WTC11 (cell line): ENCODE data around the gene PHKA2. TPM values are rescaled to one million over a fixed set of nuclear protein-coding genes. Genes with fewer than 3 reads are reported as not detected.
A peak's percentile ranks its signal among the peaks of the same experiment; 100 is the strongest.

Source experiments
- ATAC-seq: fragments of 200-7000 bp; cut with Tn5 transposase; 2 replicates; pipeline ENCODE4 v1.10.0; 2021; ENCODE audit warnings: mild to moderate bottlenecking, moderate library complexity
- CTCF ChIA-PET: fragments of 300-600 bp; sonication (Branson Sonifier 250); formaldehyde crosslinking; loops from one replicate; lab custom pipeline; 2021; ENCODE audit warnings: antibody characterized with exemption; lab: Charles Lee
- POLR2A ChIA-PET: fragments of 350-600 bp; sonication (Branson Sonifier 250); formaldehyde crosslinking; loops from one replicate; lab custom pipeline; 2021; ENCODE audit warnings: antibody characterized with exemption; lab: Charles Lee
- DNase-seq: peaks from one replicate; pipeline ENCODE4 v3.0.0; 2021; ENCODE audit warnings: low spot score
- H3K27ac Mint-ChIP-seq: 2 replicates; pipeline ENCODE4 v1.8.0; 2021; ENCODE audit warnings: mixed read lengths
- H3K27me3 Mint-ChIP-seq: 2 replicates; pipeline ENCODE4 v1.8.0; 2021; ENCODE audit warnings: low read depth, mild to moderate bottlenecking, moderate library complexity, mixed read lengths
- H3K36me3 Mint-ChIP-seq: 2 replicates; pipeline ENCODE4 v1.8.0; 2021; ENCODE audit warnings: mixed read lengths
- H3K4me1 Mint-ChIP-seq: 2 replicates; pipeline ENCODE4 v1.8.0; 2022; ENCODE audit warnings: mixed read lengths
- H3K4me3 Mint-ChIP-seq: 2 replicates; pipeline ENCODE4 v1.8.0; 2021; ENCODE audit warnings: mild to moderate bottlenecking, moderate library complexity, mixed read lengths
- H3K9me3 Mint-ChIP-seq: 2 replicates; pipeline ENCODE4 v1.8.0; 2021; ENCODE audit warnings: mixed read lengths
- EMX1 ChIP-seq: fragments of 250-450 bp; sonication (Bioruptor Pico); IDR thresholded peaks from 2 replicates; pipeline ENCODE4 v1.8.0; 2021; ENCODE audit warnings: mild to moderate bottlenecking
- ERG ChIP-seq: fragments of 250-450 bp; sonication (Bioruptor Pico); IDR thresholded peaks from 2 replicates; pipeline ENCODE4 v1.8.0; 2021; ENCODE audit warnings: mild to moderate bottlenecking
- GTF2I ChIP-seq: fragments of 250-450 bp; sonication (Bioruptor Pico); conservative IDR thresholded peaks from 2 replicates; pipeline ENCODE4 v1.4.0; 2021; ENCODE audit warnings: mild to moderate bottlenecking
- MLX ChIP-seq: sonication (generic); formaldehyde crosslinking; IDR thresholded peaks from 2 replicates; pipeline ENCODE4 v1.8.1; 2023; ENCODE audit warnings: mild to moderate bottlenecking, missing genetic modification reagents, moderate library complexity
- NFE2L1 ChIP-seq: sonication (generic); formaldehyde crosslinking; IDR thresholded peaks from 2 replicates; pipeline ENCODE4 v1.8.1; 2023; ENCODE audit warnings: missing genetic modification reagents
- NR3C1 ChIP-seq: sonication (generic); formaldehyde crosslinking; conservative IDR thresholded peaks from 2 replicates; pipeline ENCODE4 v1.8.1; 2023; ENCODE audit warnings: low read depth, mild to moderate bottlenecking, missing genetic modification reagents
- RORB ChIP-seq: fragments of 250-450 bp; sonication (Bioruptor Pico); IDR thresholded peaks from 2 replicates; pipeline ENCODE4 v1.9.0; 2021; ENCODE audit warnings: mild to moderate bottlenecking
- STAT6 ChIP-seq: sonication (generic); formaldehyde crosslinking; conservative IDR thresholded peaks from 2 replicates; pipeline ENCODE4 v1.8.1; 2023; ENCODE audit warnings: mild to moderate bottlenecking, low read depth, missing genetic modification reagents, moderate library complexity
- TCF7 ChIP-seq: sonication (generic); formaldehyde crosslinking; IDR thresholded peaks from 2 replicates; pipeline ENCODE4 v1.8.0; 2022; ENCODE audit warnings: mild to moderate bottlenecking, low read depth, missing genetic modification reagents, moderate library complexity
- ZBTB43 ChIP-seq: sonication (generic); formaldehyde crosslinking; IDR thresholded peaks from 2 replicates; pipeline ENCODE4 v1.8.1; 2023; ENCODE audit warnings: mild to moderate bottlenecking, missing genetic modification reagents
- total RNA-seq: library from RNA; stranded (reverse); gene quantifications from 3 replicates; pipeline ENCODE4 v1.2.3, GENCODE V29; 2021
- TF ChIP-seq, protein P1 (sequence below): sonication (generic); formaldehyde crosslinking; IDR thresholded peaks from 2 replicates; pipeline ENCODE4 v1.8.1; 2023; ENCODE audit warnings: mild to moderate bottlenecking, missing genetic modification reagents

The PHKA2 gene
- total RNA-seq, 1 experiment from 2014 or later: 23.8 TPM

DNA sequence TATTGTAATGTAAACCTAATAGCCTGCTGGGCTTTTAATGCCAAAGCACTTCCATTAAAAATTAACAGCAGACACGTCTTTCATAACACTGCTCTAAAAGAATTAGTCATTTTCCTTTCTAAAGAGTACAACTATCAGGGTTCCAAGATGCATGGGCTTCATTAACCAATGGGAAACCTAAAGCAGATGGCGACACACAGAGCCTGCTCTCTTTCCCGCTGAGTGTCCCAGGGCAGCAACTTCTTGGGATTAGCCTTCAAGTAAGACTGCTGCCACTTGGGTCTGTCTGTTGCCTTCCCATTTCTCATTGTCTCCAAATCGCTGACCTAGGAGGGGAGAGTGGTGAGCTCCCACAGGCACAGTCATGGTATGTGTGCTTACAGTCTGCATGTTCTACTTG is 14.0 kb upstream of the PHKA2 start:
- H3K4me3 Mint-ChIP-seq: no peak overlapping the region
- no peaks in the 10 kb centered on the region for H3K36me3 Mint-ChIP-seq
- H3K27me3 Mint-ChIP-seq: no peaks in the 10 kb centered on the region
- ChIA-PET POLR2A (no interaction called here), CTCF (interaction anchor here (0.7 kb wide), 1 partner anchor 66 kb away, joined by 3 read pairs; no protein-coding TSS in a partner anchor)
- ATAC-seq: peak; percentile 83
- H3K27ac Mint-ChIP-seq: peak overlapping the region; percentile 79; the same call in 1 of the 2 replicates
- no peaks in the 10 kb centered on the region for H3K9me3 Mint-ChIP-seq
- peak; percentile 9 for DNase-seq
- no peak for TF ChIP-seq EMX1 (CRISPR knock-in tag)
- peaks cover 26% of the 10 kb centered on the region for H3K4me1 Mint-ChIP-seq

- no peaks in the 10 kb centered on the region for H3K27me3 Mint-ChIP-seq
- peaks cover 26% of the 10 kb centered on the region for H3K4me1 Mint-ChIP-seq
- no peak overlapping the region for H3K4me3 Mint-ChIP-seq
- ChIA-PET CTCF (interaction anchor here (0.5 kb wide), 1 partner anchor 41 kb away, joined by 3 read pairs; no protein-coding TSS in a partner anchor), POLR2A (no interaction called here)
- no peaks in the 10 kb centered on the region for H3K9me3 Mint-ChIP-seq
- no peaks in the 10 kb centered on the region for H3K36me3 Mint-ChIP-seq
- H3K27ac Mint-ChIP-seq: peak overlapping the region; percentile 53; the same call in 1 of the 2 replicates
- no peak for TF ChIP-seq TCF7 (CRISPR knock-in tag)
- TF ChIP-seq ZBTB43 (CRISPR knock-in tag): no peak
- TF ChIP-seq ERG (CRISPR knock-in tag): no peak
- TF ChIP-seq, all 79 proteins: peak for 0
- DNase-seq: no peak
- ATAC-seq: no peak; the same call in 1 of the 2 replicates
These were observed 12.6 kb upstream of the PHKA2 start for GRCh38 chrX:18996536-18996935.

DNA sequence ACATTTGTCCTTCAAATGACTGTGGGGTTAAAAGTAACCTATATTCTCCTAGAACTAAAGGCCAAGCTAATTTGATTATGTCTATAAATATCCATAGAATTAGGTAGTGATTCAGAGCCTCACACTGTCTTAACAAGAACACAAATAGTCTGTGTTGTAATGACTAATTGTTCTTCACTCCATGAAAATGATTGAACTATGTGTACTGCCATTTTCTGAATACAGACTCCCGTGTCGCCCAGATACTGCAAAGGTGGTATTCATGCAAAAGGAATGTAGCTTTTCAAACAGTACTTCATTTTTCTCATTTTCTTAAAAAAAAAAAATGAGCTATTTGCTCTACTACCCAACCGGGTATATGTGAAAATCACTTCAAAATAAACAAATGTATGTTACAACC is 11.3 kb upstream of the PHKA2 start:
- ChIA-PET CTCF (interaction anchor here (1.9 kb wide), 1 partner anchor 10 kb away, joined by 5 read pairs; no protein-coding TSS in a partner anchor), POLR2A (no interaction called here)
- Mint-ChIP-seq H3K9me3 (no peaks in the 10 kb centered on the region), H3K4me1 (peaks cover 26% of the 10 kb centered on the region), H3K4me3 (no peak overlapping the region), H3K36me3 (no peaks in the 10 kb centered on the region), H3K27me3 (no peaks in the 10 kb centered on the region), H3K27ac (no peak overlapping the region)
- ATAC-seq (no peak), DNase-seq (no peak)
- TF ChIP-seq GTF2I (CRISPR knock-in tag): no peak
- no peak for TF ChIP-seq NFE2L1 (CRISPR knock-in tag)
- TF ChIP-seq RORB: no peak
- no peak for TF ChIP-seq TCF7 (CRISPR knock-in tag)
- no peak for TF ChIP-seq NR3C1 (CRISPR knock-in tag)
- TF ChIP-seq STAT6 (CRISPR knock-in tag): no peak
- no peak for TF ChIP-seq ERG (CRISPR knock-in tag)
- TF ChIP-seq, protein P1, sequence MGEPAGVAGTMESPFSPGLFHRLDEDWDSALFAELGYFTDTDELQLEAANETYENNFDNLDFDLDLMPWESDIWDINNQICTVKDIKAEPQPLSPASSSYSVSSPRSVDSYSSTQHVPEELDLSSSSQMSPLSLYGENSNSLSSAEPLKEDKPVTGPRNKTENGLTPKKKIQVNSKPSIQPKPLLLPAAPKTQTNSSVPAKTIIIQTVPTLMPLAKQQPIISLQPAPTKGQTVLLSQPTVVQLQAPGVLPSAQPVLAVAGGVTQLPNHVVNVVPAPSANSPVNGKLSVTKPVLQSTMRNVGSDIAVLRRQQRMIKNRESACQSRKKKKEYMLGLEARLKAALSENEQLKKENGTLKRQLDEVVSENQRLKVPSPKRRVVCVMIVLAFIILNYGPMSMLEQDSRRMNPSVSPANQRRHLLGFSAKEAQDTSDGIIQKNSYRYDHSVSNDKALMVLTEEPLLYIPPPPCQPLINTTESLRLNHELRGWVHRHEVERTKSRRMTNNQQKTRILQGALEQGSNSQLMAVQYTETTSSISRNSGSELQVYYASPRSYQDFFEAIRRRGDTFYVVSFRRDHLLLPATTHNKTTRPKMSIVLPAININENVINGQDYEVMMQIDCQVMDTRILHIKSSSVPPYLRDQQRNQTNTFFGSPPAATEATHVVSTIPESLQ (CRISPR knock-in tag): no peak
- TF ChIP-seq MLX (CRISPR knock-in tag): no peak
